Activated naive CD4-positive, alpha-beta T cell treated with anti-CD3 and anti-CD28 coated beads for 36 hours (primary cell): ENCODE results near the gene TMEM161B. TPM values are rescaled to one million over a fixed set of nuclear protein-coding genes. Genes with fewer than 3 reads are reported as not detected.
"Not testable (repeated sequence)": the region's sequence is repeated elsewhere in the genome, so short reads cannot be mapped to it uniquely, and the experiment has no call there.

Experiments used
- CTCF ChIA-PET: fragments of 350-600 bp; sonication (Branson Sonifier 250); formaldehyde crosslinking; loops from one replicate; lab custom pipeline; 2021; ENCODE audit warnings: antibody characterized with exemption; lab: Charles Lee
- DNase-seq: peaks from one replicate; pipeline ENCODE4 v3.0.0-alpha.2; 2020
- H3K27ac Mint-ChIP-seq: one replicate; pipeline ENCODE4 v1.8.0; 2021; ENCODE audit warnings: mild to moderate bottlenecking, mixed read lengths
- H3K27me3 Mint-ChIP-seq: one replicate; pipeline ENCODE4 v1.8.0; 2021; ENCODE audit warnings: low read depth, mixed read lengths
- H3K36me3 Mint-ChIP-seq: one replicate; pipeline ENCODE4 v1.8.0; 2021; ENCODE audit warnings: low read depth, mixed read lengths
- H3K4me1 Mint-ChIP-seq: one replicate; pipeline ENCODE4 v1.8.0; 2021; ENCODE audit warnings: low read depth, mixed read lengths
- H3K4me3 Mint-ChIP-seq: one replicate; pipeline ENCODE4 v1.8.0; 2021; ENCODE audit warnings: mild to moderate bottlenecking, moderate library complexity, mixed read lengths
- H3K9me3 Mint-ChIP-seq: one replicate; pipeline ENCODE4 v1.8.0; 2021; ENCODE audit warnings: mixed read lengths
- intact Hi-C: fragments of 100-400 bp; cut with micrococcal nuclease; formaldehyde crosslinking; loops from one replicate; pipeline ENCODE4 v1.15.1; 2023
- total RNA-seq, 2 experiments: library from RNA; stranded (reverse); gene quantifications; one replicate each; pipeline ENCODE4 v1.2.3, GENCODE V29; 2021

Gene TMEM161B
- total RNA-seq, 2 experiments from 2014 or later, result 18.0 to 18.1 TPM

- CTCF ChIA-PET, result no interaction called here
- peak; percentile 23 for DNase-seq
Measured at GRCh38 chr5:88269222-88269771, 652 bp upstream of the TMEM161B start.

GRCh38 chr5:88264565-88264964 lies 4.1 kb downstream of the TMEM161B start:
- H3K27ac Mint-ChIP-seq, H3K9me3 Mint-ChIP-seq, CTCF ChIA-PET, DNase-seq, intact Hi-C loops, H3K27me3 Mint-ChIP-seq, H3K4me3 Mint-ChIP-seq: not testable (repeated sequence)
- Mint-ChIP-seq H3K36me3 (peaks cover 33% of the 10 kb centered on the region), H3K4me1 (peaks cover 40% of the 10 kb centered on the region)

More at GRCh38 chr5:88269222-88269771, 652 bp upstream of the TMEM161B start:
- intact Hi-C loops, result loop anchor here (1.0 to 5.0 kb wide), 4 partner anchors 233 to 1652 kb away; partner anchors contain the start of genes COX7C and RASA1
- Mint-ChIP-seq H3K4me1 (peaks cover 42% of the 10 kb centered on the region), H3K36me3 (peaks cover 44% of the 10 kb centered on the region), H3K27ac (peak overlapping the region; percentile 96), H3K27me3 (no peaks in the 10 kb centered on the region), H3K4me3 (peak overlapping the region; percentile 93), H3K9me3 (peaks cover 4% of the 10 kb centered on the region)

- Mint-ChIP-seq H3K27ac (no peak overlapping the region), H3K4me1 (peaks cover 43% of the 10 kb centered on the region), H3K4me3 (no peak overlapping the region), H3K36me3 (peaks cover 34% of the 10 kb centered on the region), H3K9me3 (peaks cover 4% of the 10 kb centered on the region), H3K27me3 (no peaks in the 10 kb centered on the region)
- DNase-seq, result no peak
- CTCF ChIA-PET, result no interaction called here
- intact Hi-C loops, result no loop called here
Measured at GRCh38 chr5:88263349-88263748, 5.3 kb downstream of the TMEM161B start.

- Mint-ChIP-seq H3K27ac (no peak overlapping the region), H3K4me3 (no peak overlapping the region), H3K27me3 (no peaks in the 10 kb centered on the region), H3K36me3 (peaks cover 34% of the 10 kb centered on the region), H3K9me3 (peaks cover 4% of the 10 kb centered on the region), H3K4me1 (peaks cover 34% of the 10 kb centered on the region)
- DNase-seq, result no peak
- CTCF ChIA-PET, result no interaction called here
- intact Hi-C loops, result no loop called here
Measured at GRCh38 chr5:88262116-88262515, 6.5 kb downstream of the TMEM161B start.

- Mint-ChIP-seq H3K27ac (no peak overlapping the region), H3K4me1 (peaks cover 37% of the 10 kb centered on the region), H3K4me3 (no peak overlapping the region), H3K9me3 (no peaks in the 10 kb centered on the region), H3K36me3 (peaks cover 15% of the 10 kb centered on the region), H3K27me3 (no peaks in the 10 kb centered on the region)
- intact Hi-C loops, result no loop called here
- CTCF ChIA-PET, result no interaction called here
- DNase-seq, result no peak
Measured at GRCh38 chr5:88258636-88259035, 10.0 kb downstream of the TMEM161B start.

- Mint-ChIP-seq H3K4me1 (peaks cover 36% of the 10 kb centered on the region), H3K36me3 (peaks cover 9% of the 10 kb centered on the region), H3K27me3 (no peaks in the 10 kb centered on the region), H3K9me3 (no peaks in the 10 kb centered on the region), H3K27ac (no peak overlapping the region), H3K4me3 (no peak overlapping the region)
- CTCF ChIA-PET, result no interaction called here
- DNase-seq, result no peak
- intact Hi-C loops, result no loop called here
Measured at GRCh38 chr5:88256872-88257271, 11.8 kb downstream of the TMEM161B start.

GRCh38 chr5:88256037-88256436 lies 12.6 kb downstream of the TMEM161B start:
- H3K27me3 Mint-ChIP-seq, result no peaks in the 10 kb centered on the region
- intact Hi-C loops, result no loop called here
- peaks cover 7% of the 10 kb centered on the region for H3K36me3 Mint-ChIP-seq
- CTCF ChIA-PET, result no interaction called here
- no peak overlapping the region for H3K4me3 Mint-ChIP-seq
- peaks cover 34% of the 10 kb centered on the region for H3K4me1 Mint-ChIP-seq
- no peak overlapping the region for H3K27ac Mint-ChIP-seq
- H3K9me3 Mint-ChIP-seq, result no peaks in the 10 kb centered on the region
- DNase-seq, result no peak

- H3K4me1 Mint-ChIP-seq, result peaks cover 48% of the 10 kb centered on the region
- intact Hi-C loops, result no loop called here
- peaks cover 15% of the 10 kb centered on the region for H3K36me3 Mint-ChIP-seq
- CTCF ChIA-PET, result no interaction called here
- no peak overlapping the region for H3K4me3 Mint-ChIP-seq
- no peak for DNase-seq
- H3K27ac Mint-ChIP-seq, result no peak overlapping the region
- H3K9me3 Mint-ChIP-seq, result no peaks in the 10 kb centered on the region
- no peaks in the 10 kb centered on the region for H3K27me3 Mint-ChIP-seq
Measured at GRCh38 chr5:88254320-88254719, 14.3 kb downstream of the TMEM161B start.

- no peak overlapping the region for H3K27ac Mint-ChIP-seq
- DNase-seq, result no peak
- no peak overlapping the region for H3K4me3 Mint-ChIP-seq
- intact Hi-C loops, result no loop called here
- no peaks in the 10 kb centered on the region for H3K9me3 Mint-ChIP-seq
- CTCF ChIA-PET, result no interaction called here
- H3K27me3 Mint-ChIP-seq, result no peaks in the 10 kb centered on the region
- H3K4me1 Mint-ChIP-seq, result peaks cover 62% of the 10 kb centered on the region
- H3K36me3 Mint-ChIP-seq, result peaks cover 12% of the 10 kb centered on the region
Measured at GRCh38 chr5:88251048-88251711, 17.5 kb downstream of the TMEM161B start.

- H3K4me3 Mint-ChIP-seq, result no peak overlapping the region
- H3K4me1 Mint-ChIP-seq, result peaks cover 60% of the 10 kb centered on the region
- no peak for DNase-seq
- H3K9me3 Mint-ChIP-seq, result no peaks in the 10 kb centered on the region
- H3K27me3 Mint-ChIP-seq, result no peaks in the 10 kb centered on the region
- CTCF ChIA-PET, result no interaction called here
- H3K27ac Mint-ChIP-seq, result no peak overlapping the region
- peaks cover 14% of the 10 kb centered on the region for H3K36me3 Mint-ChIP-seq
- intact Hi-C loops, result no loop called here
Measured at GRCh38 chr5:88250010-88250409, 18.6 kb downstream of the TMEM161B start.

- H3K4me1 Mint-ChIP-seq, result peaks cover 59% of the 10 kb centered on the region
- CTCF ChIA-PET, result no interaction called here
- no peak overlapping the region for H3K4me3 Mint-ChIP-seq
- H3K9me3 Mint-ChIP-seq, result no peaks in the 10 kb centered on the region
- no peaks in the 10 kb centered on the region for H3K27me3 Mint-ChIP-seq
- no peak overlapping the region for H3K27ac Mint-ChIP-seq
- intact Hi-C loops, result no loop called here
- H3K36me3 Mint-ChIP-seq, result peaks cover 19% of the 10 kb centered on the region
- no peak for DNase-seq
Measured at GRCh38 chr5:88248743-88249540, 19.7 kb downstream of the TMEM161B start.

GRCh38 chr5:88248094-88248493 lies 20.6 kb downstream of the TMEM161B start:
- Mint-ChIP-seq H3K4me3 (no peak overlapping the region), H3K36me3 (peaks cover 20% of the 10 kb centered on the region), H3K27me3 (no peaks in the 10 kb centered on the region), H3K9me3 (no peaks in the 10 kb centered on the region), H3K27ac (no peak overlapping the region), H3K4me1 (peaks cover 60% of the 10 kb centered on the region)
- DNase-seq, result no peak
- CTCF ChIA-PET, result no interaction called here
- intact Hi-C loops, result no loop called here
